Sigmoid colon (tissue), 4 donors: ENCODE data around the gene HINFP.

Experiments used
- CTCF ChIP-seq, 4 experiments: fragments of 450-650 bp in 3 of 4; fragments of 200-600 bp in 1 of 4; IDR thresholded peaks; one replicate each; pipeline ENCODE4 v1.5.1; 2016 to 2019; ENCODE audit warnings: antibody characterized with exemption in 4 of 4, mild to moderate bottlenecking in 3 of 4, moderate library complexity in 2 of 4
- POLR2A ChIP-seq, 2 donors: fragments of 450-650 bp; IDR thresholded peaks; one replicate each; pipeline ENCODE4 v1.6.1; 2016; ENCODE audit warnings: antibody characterized with exemption in 2 of 2, mild to moderate bottlenecking in 2 of 2, moderate library complexity in 2 of 2
- POLR2AphosphoS5 ChIP-seq, 4 donors: sonication (generic); formaldehyde crosslinking; IDR thresholded peaks; one replicate each; pipeline ENCODE4 v1.6.1; 2017; ENCODE audit warnings: antibody characterized with exemption in 4 of 4

- TF ChIP-seq CTCF (IDR thresholded peaks at IDR 0.05), result no peak
- TF ChIP-seq POLR2AphosphoS5 (IDR thresholded peaks at IDR 0.05), result no peak
- TF ChIP-seq POLR2A (IDR thresholded peaks at IDR 0.05), result no peak
Observed at GRCh38 chr11:119153049-119153818, 31.9 kb downstream of the HINFP start.
